IMR-90 (cell line): ENCODE results near the gene KLC3. TPM values are rescaled to one million over a fixed set of nuclear protein-coding genes. Genes with fewer than 3 reads are reported as not detected.

ENCODE experiments used
- ATAC-seq: fragments of 200-7000 bp; cut with Tn5 transposase; 2 replicates; pipeline ENCODE4 v1.9.1; 2020; ENCODE audit warnings: low read depth, mild to moderate bottlenecking, moderate library complexity
- BruUV-seq: library from RNA; stranded (reverse); fragments of 400-500 nt; replicated peaks from 2 replicates; lab custom pipeline; 2021; lab: Mats Ljungman, UMichigan
- CTCF ChIA-PET: fragments of 300-600 bp; formaldehyde crosslinking; extraction: SDS; loops from one replicate; lab custom pipeline; 2021; ENCODE audit warnings: antibody characterized with exemption; lab: Yijun Ruan, JAX
- POLR2A ChIA-PET: fragments of 300-600 bp; sonication (Branson Sonifier 250); formaldehyde crosslinking; loops from one replicate; lab custom pipeline; 2022; ENCODE audit warnings: antibody characterized with exemption; ENCODE audit not compliant: unreplicated experiment; lab: Charles Lee
- DNase-seq: peaks from one replicate; pipeline ENCODE4 v3.0.0; 2013
- H2AFZ ChIP-seq: replicated peaks from 2 replicates; pipeline ENCODE3; 2013; ENCODE audit warnings: low read length, mild to moderate bottlenecking; ENCODE audit not compliant: poor library complexity
- H2AK5ac ChIP-seq: 2 replicates; pipeline ENCODE4 v1.6.1; 2013; ENCODE audit warnings: low read depth, low read length, inconsistent platforms
- H2AK9ac ChIP-seq: replicated peaks from 2 replicates; pipeline ENCODE3; 2013; ENCODE audit warnings: mild to moderate bottlenecking, low read depth, low read length, moderate library complexity; ENCODE audit not compliant: poor library complexity
- H2BK120ac ChIP-seq: 2 replicates; pipeline ENCODE4 v1.6.1; 2013; ENCODE audit warnings: low read depth, low read length, inconsistent platforms
- H2BK15ac ChIP-seq: 3 replicates; pipeline ENCODE4 v1.6.1; 2013; ENCODE audit warnings: low read depth, low read length, inconsistent platforms
- H2BK20ac ChIP-seq: 2 replicates; pipeline ENCODE4 v1.6.1; 2013; ENCODE audit warnings: low read depth, mild to moderate bottlenecking, inconsistent platforms, low read length, moderate library complexity
- H2BK5ac ChIP-seq: 2 replicates; pipeline ENCODE4 v1.6.1; 2013; ENCODE audit warnings: mild to moderate bottlenecking, low read depth, low read length, inconsistent platforms; ENCODE audit not compliant: poor library complexity, severe bottlenecking
- H3K14ac ChIP-seq: replicated peaks from 2 replicates; pipeline ENCODE4 v1.6.1; 2013; ENCODE audit warnings: low read depth, low read length, inconsistent platforms
- H3K18ac ChIP-seq: 2 replicates; pipeline ENCODE4 v1.6.1; 2013; ENCODE audit warnings: low read depth, low read length, control low read depth
- H3K23ac ChIP-seq: 2 replicates; pipeline ENCODE4 v1.6.1; 2013; ENCODE audit warnings: low read depth, low read length, inconsistent platforms
- H3K27ac ChIP-seq: 2 replicates; pipeline ENCODE4 v1.5.1; 2013; ENCODE audit warnings: mild to moderate bottlenecking, control low read depth, low read length; ENCODE audit not compliant: insufficient read depth
- H3K27me3 ChIP-seq: 2 replicates; pipeline ENCODE4 v1.6.1; 2013; ENCODE audit warnings: low read length; ENCODE audit not compliant: control insufficient read depth, insufficient read depth
- H3K36me3 ChIP-seq: 2 replicates; pipeline ENCODE4 v1.6.1; 2013; ENCODE audit warnings: low read length, mixed read lengths; ENCODE audit not compliant: control insufficient read depth, insufficient read depth
- H3K4ac ChIP-seq: 2 replicates; pipeline ENCODE4 v1.6.1; 2013; ENCODE audit warnings: low read depth, low read length, inconsistent platforms
- H3K4me1 ChIP-seq: 2 replicates; pipeline ENCODE4 v1.6.1; 2013; ENCODE audit warnings: low read length, mixed read lengths; ENCODE audit not compliant: control insufficient read depth, insufficient read depth
- H3K4me2 ChIP-seq: 2 replicates; pipeline ENCODE4 v1.6.1; 2013; ENCODE audit warnings: low read depth, mild to moderate bottlenecking, control low read depth, low read length, moderate library complexity
- H3K4me3 ChIP-seq: 2 replicates; pipeline ENCODE4 v1.5.1; 2013; ENCODE audit warnings: low read depth, mild to moderate bottlenecking, control low read depth, low read length, moderate library complexity; ENCODE audit not compliant: insufficient read depth
- H3K56ac ChIP-seq: 2 replicates; pipeline ENCODE4 v1.6.1; 2013; ENCODE audit warnings: low read length, inconsistent platforms; ENCODE audit not compliant: insufficient read depth; ENCODE audit errors: extremely low read depth
- H3K79me1 ChIP-seq, 2 experiments: 2 replicates each; pipeline ENCODE4 v1.6.1; 2013; ENCODE audit warnings: low read length in 2 of 2, inconsistent platforms in 1 of 2, low read depth in 1 of 2
- H3K9ac ChIP-seq: 2 replicates; pipeline ENCODE4 v1.6.1; 2013; ENCODE audit warnings: low read depth, low read length, control low read depth
- H3K9me1 ChIP-seq: 2 replicates; pipeline ENCODE4 v1.6.1; 2013; ENCODE audit warnings: low read length, inconsistent platforms; ENCODE audit not compliant: insufficient read depth
- H3K9me3 ChIP-seq: 2 replicates; pipeline ENCODE4 v1.6.1; 2013; ENCODE audit warnings: low read length; ENCODE audit not compliant: control insufficient read depth, insufficient read depth
- H4K20me1 ChIP-seq: 2 replicates; pipeline ENCODE4 v1.6.1; 2013; ENCODE audit warnings: low read length, inconsistent platforms; ENCODE audit not compliant: insufficient read depth
- H4K5ac ChIP-seq: 2 replicates; pipeline ENCODE4 v1.6.1; 2013; ENCODE audit warnings: mild to moderate bottlenecking, low read depth, low read length, control low read depth
- H4K8ac ChIP-seq, 2 experiments: 2 replicates each; pipeline ENCODE4 v1.6.1; 2013; ENCODE audit warnings: low read depth in 2 of 2, low read length in 2 of 2, control low read depth in 1 of 2, inconsistent platforms in 1 of 2
- H4K91ac ChIP-seq: 2 replicates; pipeline ENCODE4 v1.6.1; 2013; ENCODE audit warnings: low read depth, low read length, inconsistent platforms; ENCODE audit not compliant: insufficient read depth
- BHLHE40 ChIP-seq: fragments of 150-350 bp; IDR thresholded peaks from 2 replicates; pipeline ENCODE4 v1.6.1; 2016; ENCODE audit warnings: mild to moderate bottlenecking, low read depth, low read length
- CEBPB ChIP-seq: IDR thresholded peaks from 2 replicates; pipeline ENCODE4 v1.6.1; 2012; ENCODE audit warnings: low read depth, low read length, improper control_type of control experiment
- CHD1 ChIP-seq: IDR thresholded peaks from 2 replicates; pipeline ENCODE4 v1.6.1; 2012; ENCODE audit warnings: low read depth, low read length, improper control_type of control experiment
- MAFK ChIP-seq: IDR thresholded peaks from 2 replicates; pipeline ENCODE4 v1.6.1; 2012; ENCODE audit warnings: low read depth, low read length, improper control_type of control experiment
- MXI1 ChIP-seq: IDR thresholded peaks from 2 replicates; pipeline ENCODE4 v1.6.1; 2012; ENCODE audit warnings: low read depth, mild to moderate bottlenecking, low read length, moderate library complexity, borderline replicate concordance
- POLR2A ChIP-seq: IDR thresholded peaks from 2 replicates; pipeline ENCODE4 v1.6.1; 2012; ENCODE audit warnings: mild to moderate bottlenecking, low read depth, low read length
- RCOR1 ChIP-seq: IDR thresholded peaks from 2 replicates; pipeline ENCODE4 v1.6.1; 2012; ENCODE audit warnings: mild to moderate bottlenecking, low read length, improper control_type of control experiment; ENCODE audit not compliant: insufficient replicate concordance
- RFX5 ChIP-seq: IDR thresholded peaks from 2 replicates; pipeline ENCODE4 v1.8.0; 2012; ENCODE audit warnings: low read depth, mild to moderate bottlenecking, low read length, moderate library complexity
- WGBS, 2 experiments: methylation state at CpG; one replicate each; pipeline versions ENCODE4 v1.1.5 to v1.1.7; 2013; ENCODE audit warnings: missing lambda C conversion rate in 2 of 2; ENCODE audit not compliant: insufficient read length in 1 of 2; ENCODE audit errors: extremely low coverage in 2 of 2; 5-methylcytosine and 5-hydroxymethylcytosine counted together
- dilution Hi-C: fragments of 300-500 bp; cut with HindIII; formaldehyde crosslinking; loops from one replicate; pipeline ENCODE4 v1.14.3; 2018; ENCODE audit warnings: low sequenced_read_pairs; ENCODE audit not compliant: unreplicated experiment
- in situ Hi-C: fragments of 300-500 bp; cut with MboI; formaldehyde crosslinking; loops from 3 replicates; pipeline ENCODE4 v1.14.3; 2019; ENCODE audit warnings: low sequenced_read_pairs, inconsistent platforms, mixed read lengths
- intact Hi-C: fragments of 100-400 bp; cut with micrococcal nuclease; formaldehyde crosslinking; loops from 2 replicates; pipeline ENCODE4 v1.10.0; 2022
- polyA plus RNA-seq, 3 experiments: library from polyadenylated mRNA; depleted of rRNA; stranded (reverse); fragments of >200 nt; gene quantifications; 2 replicates each; pipeline ENCODE4 v1.2.3, GENCODE V29; 2012; ENCODE audit warnings: low replicate concordance in 1 of 3
- total RNA-seq: library from RNA; depleted of rRNA; stranded (reverse); fragments of >200 nt; gene quantifications from 2 replicates; pipeline ENCODE4 v1.2.3, GENCODE V29; 2012
- TF ChIP-seq, protein P1 (sequence below): fragments of 150-350 bp; IDR thresholded peaks from 2 replicates; pipeline ENCODE4 v1.6.1; 2016; ENCODE audit warnings: low read depth, mild to moderate bottlenecking, low read length, moderate library complexity, borderline replicate concordance
- TF ChIP-seq, protein P2 (sequence below): conservative IDR thresholded peaks from 2 replicates; pipeline ENCODE4 v1.5.1; 2012; ENCODE audit warnings: mild to moderate bottlenecking, low read depth, low read length, improper control_type of control experiment

Gene KLC3
- total and polyA plus RNA-seq, 2 of the 4 experiments (the other 2 are of a cell fraction) = 0.14 to 0.18 TPM

DNA sequence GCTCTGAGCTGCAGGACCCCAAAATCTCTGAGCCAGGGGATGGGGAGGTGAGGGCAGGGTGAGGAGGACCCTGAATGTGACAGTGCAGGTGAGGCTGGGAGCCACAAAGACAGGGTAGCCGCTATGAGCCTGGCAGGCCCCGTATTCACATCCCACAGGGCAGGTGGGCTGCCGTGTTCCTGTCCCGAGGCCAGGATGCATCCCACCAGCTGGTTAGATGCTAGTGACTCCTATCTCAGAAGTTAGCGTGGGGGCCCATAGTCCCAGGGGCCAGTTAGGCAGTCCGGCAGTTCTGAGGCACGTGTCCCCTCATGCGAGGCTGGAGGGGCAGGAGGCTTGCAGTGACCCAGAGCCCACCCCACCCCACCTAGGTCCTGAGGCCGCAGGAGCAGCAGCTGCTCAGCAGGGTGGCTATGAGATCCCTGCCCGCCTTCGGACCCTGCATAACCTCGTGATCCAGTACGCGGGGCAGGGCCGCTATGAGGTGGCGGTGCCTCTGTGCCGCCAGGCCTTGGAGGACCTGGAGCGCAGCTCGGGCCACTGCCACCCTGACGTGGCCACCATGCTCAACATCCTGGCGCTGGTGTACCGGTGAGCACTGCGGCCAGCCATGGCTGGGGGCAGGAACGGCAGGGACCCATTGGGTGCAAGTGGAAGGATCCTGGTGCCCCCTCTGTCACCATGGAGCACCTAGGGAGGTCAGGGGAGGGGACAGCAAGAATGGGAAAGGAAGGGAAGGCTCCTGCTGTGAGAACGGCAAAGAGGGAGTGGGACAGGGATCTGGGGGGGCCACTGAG, 7.2 kb downstream of the KLC3 start:
- CTCF ChIA-PET = no interaction called here
- Histone ChIP-seq H3K4me2 (no peak overlapping the region), H3K4me1 (no peaks in the 10 kb centered on the region)

More for the DNA sequence above, 7.2 kb downstream of the KLC3 start:
- H2AK9ac ChIP-seq = no peak overlapping the region
- H3K56ac ChIP-seq = no peak overlapping the region
- WGBS, 2 experiments = 76% methylated on average over 13 of the region's 25 CpGs; no CpG with 5 or more reads in 1 of the 2 experiments
- intact Hi-C loops (no loop called here), in situ Hi-C loops (no loop called here), dilution Hi-C loops (no loop called here)
- H3K27ac ChIP-seq = no peak overlapping the region
- no peak overlapping the region for H3K14ac ChIP-seq
- H3K9ac ChIP-seq = no peak overlapping the region
- H4K91ac ChIP-seq = no peak overlapping the region
- H3K36me3 ChIP-seq = peaks cover 20% of the 10 kb centered on the region
- H4K20me1 ChIP-seq = peaks cover 8% of the 10 kb centered on the region
- ATAC-seq = no peak
- no peaks in the 10 kb centered on the region for H3K79me1 ChIP-seq
- POLR2A ChIA-PET = no interaction called here
- no peak overlapping the region for H2BK15ac ChIP-seq
- no peak overlapping the region for H2BK5ac ChIP-seq
- H4K8ac ChIP-seq = no peak overlapping the region
- no peak for DNase-seq
- H3K4me3 ChIP-seq = no peak overlapping the region
- H2BK120ac ChIP-seq = no peak overlapping the region
- no peak overlapping the region for H2AK5ac ChIP-seq
- H2AFZ ChIP-seq = no peak overlapping the region
- peaks cover 4% of the 10 kb centered on the region; the same call in 1 of the 2 replicates for H3K27me3 ChIP-seq
- no peak overlapping the region for H3K23ac ChIP-seq
- H4K5ac ChIP-seq = no peak overlapping the region
- no peaks in the 10 kb centered on the region for H3K9me3 ChIP-seq
- no TSS peak for BruUV-seq
- TF ChIP-seq MAFK = no peak
- no peak for TF ChIP-seq CEBPB
- TF ChIP-seq RFX5 = no peak
- no peak for TF ChIP-seq CHD1
- TF ChIP-seq MXI1 = no peak
- no peak for TF ChIP-seq BHLHE40
- no peak for TF ChIP-seq RCOR1
- TF ChIP-seq, protein P1, sequence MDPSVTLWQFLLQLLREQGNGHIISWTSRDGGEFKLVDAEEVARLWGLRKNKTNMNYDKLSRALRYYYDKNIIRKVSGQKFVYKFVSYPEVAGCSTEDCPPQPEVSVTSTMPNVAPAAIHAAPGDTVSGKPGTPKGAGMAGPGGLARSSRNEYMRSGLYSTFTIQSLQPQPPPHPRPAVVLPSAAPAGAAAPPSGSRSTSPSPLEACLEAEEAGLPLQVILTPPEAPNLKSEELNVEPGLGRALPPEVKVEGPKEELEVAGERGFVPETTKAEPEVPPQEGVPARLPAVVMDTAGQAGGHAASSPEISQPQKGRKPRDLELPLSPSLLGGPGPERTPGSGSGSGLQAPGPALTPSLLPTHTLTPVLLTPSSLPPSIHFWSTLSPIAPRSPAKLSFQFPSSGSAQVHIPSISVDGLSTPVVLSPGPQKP = no peak
- TF ChIP-seq, protein P2, sequence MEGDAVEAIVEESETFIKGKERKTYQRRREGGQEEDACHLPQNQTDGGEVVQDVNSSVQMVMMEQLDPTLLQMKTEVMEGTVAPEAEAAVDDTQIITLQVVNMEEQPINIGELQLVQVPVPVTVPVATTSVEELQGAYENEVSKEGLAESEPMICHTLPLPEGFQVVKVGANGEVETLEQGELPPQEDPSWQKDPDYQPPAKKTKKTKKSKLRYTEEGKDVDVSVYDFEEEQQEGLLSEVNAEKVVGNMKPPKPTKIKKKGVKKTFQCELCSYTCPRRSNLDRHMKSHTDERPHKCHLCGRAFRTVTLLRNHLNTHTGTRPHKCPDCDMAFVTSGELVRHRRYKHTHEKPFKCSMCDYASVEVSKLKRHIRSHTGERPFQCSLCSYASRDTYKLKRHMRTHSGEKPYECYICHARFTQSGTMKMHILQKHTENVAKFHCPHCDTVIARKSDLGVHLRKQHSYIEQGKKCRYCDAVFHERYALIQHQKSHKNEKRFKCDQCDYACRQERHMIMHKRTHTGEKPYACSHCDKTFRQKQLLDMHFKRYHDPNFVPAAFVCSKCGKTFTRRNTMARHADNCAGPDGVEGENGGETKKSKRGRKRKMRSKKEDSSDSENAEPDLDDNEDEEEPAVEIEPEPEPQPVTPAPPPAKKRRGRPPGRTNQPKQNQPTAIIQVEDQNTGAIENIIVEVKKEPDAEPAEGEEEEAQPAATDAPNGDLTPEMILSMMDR = no peak
- no peak for TF ChIP-seq POLR2A
- no peak overlapping the region for H3K4ac ChIP-seq
- H3K18ac ChIP-seq = no peak overlapping the region
- no peak overlapping the region for H2BK20ac ChIP-seq
- peaks cover 2% of the 10 kb centered on the region; the same call in 1 of the 2 replicates for H3K9me1 ChIP-seq
